Thoracic aorta (tissue), 2 donors: Measurements from ENCODE around the gene ZNF337. TPM values are rescaled to one million over a fixed set of nuclear protein-coding genes. Genes with fewer than 3 reads are reported as not detected.

Experiments used
- ATAC-seq: fragments of 150-250 bp; one replicate; pipeline ENCODE4 v1.8.0; 2017; ENCODE audit warnings: low read depth; ENCODE audit not compliant: insufficient number of reproducible peaks, low FRiP score
- DNase-seq: peaks from one replicate; pipeline ENCODE4 v3.0.0-alpha.2; 2020; ENCODE audit warnings: low spot score
- H3K27ac ChIP-seq, 2 donors: fragments of 200-600 bp; sonication (generic); 1 replicate in 1 of 2; 2 replicates in 1 of 2; pipeline ENCODE4 v1.5.1; 2016; ENCODE audit warnings: mild to moderate bottlenecking in 2 of 2, moderate library complexity in 2 of 2
- H3K27me3 ChIP-seq: fragments of 200-600 bp; sonication (generic); replicated peaks from 2 replicates; pipeline ENCODE4 v1.6.0; 2016; ENCODE audit warnings: mild to moderate bottlenecking; ENCODE audit not compliant: insufficient read depth
- H3K36me3 ChIP-seq: fragments of 200-600 bp; sonication (generic); one replicate; pipeline ENCODE4 v1.5.1; 2016
- H3K4me1 ChIP-seq, 2 donors: fragments of 200-600 bp; sonication (generic); 1 replicate in 1 of 2; 2 replicates in 1 of 2; pipeline versions ENCODE4 v1.5.1 to v1.6.0; 2016; ENCODE audit warnings: low read depth in 2 of 2, mild to moderate bottlenecking in 1 of 2; ENCODE audit not compliant: control insufficient read depth in 1 of 2
- H3K4me3 ChIP-seq: fragments of 200-600 bp; sonication (generic); 2 replicates; pipeline ENCODE4 v1.5.1; 2016; ENCODE audit warnings: mild to moderate bottlenecking
- H3K9me3 ChIP-seq: fragments of 200-600 bp; sonication (generic); 2 replicates; pipeline ENCODE4 v1.5.1; 2016
- CTCF ChIP-seq: fragments of 200-600 bp; sonication (generic); IDR thresholded peaks from one replicate; pipeline ENCODE4 v1.5.1; 2019; ENCODE audit warnings: antibody characterized with exemption
- total RNA-seq, 2 donors: library from RNA; depleted of rRNA; stranded (reverse); fragments of >200 nt; gene quantifications; one replicate each; pipeline versions ENCODE4 v1.1.0 to v1.2.3, GENCODE V29; 2016

ZNF337 gene
- total RNA-seq, 2 donors from 2014 or later = 16.1 to 19.5 TPM

GRCh38 chr20:25739615-25740320, 43.1 kb upstream of the ZNF337 start:
- ATAC-seq (no peak), DNase-seq (no peak)
- no peak overlapping the region for H3K27ac ChIP-seq
- TF ChIP-seq CTCF = no peak
- H3K4me1 ChIP-seq = no peaks in the 10 kb centered on the region
- no peaks in the 10 kb centered on the region for H3K36me3 ChIP-seq
- H3K27me3 ChIP-seq = no peaks in the 10 kb centered on the region
- H3K9me3 ChIP-seq = no peaks in the 10 kb centered on the region
- no peak overlapping the region for H3K4me3 ChIP-seq

GRCh38 chr20:25738198-25738597, 41.5 kb upstream of the ZNF337 start:
- no peaks in the 10 kb centered on the region for H3K4me1 ChIP-seq
- DNase-seq (no peak), ATAC-seq (no peak)
- H3K27ac ChIP-seq = no peak overlapping the region
- no peaks in the 10 kb centered on the region for H3K36me3 ChIP-seq
- no peaks in the 10 kb centered on the region for H3K9me3 ChIP-seq
- H3K27me3 ChIP-seq = no peaks in the 10 kb centered on the region
- H3K4me3 ChIP-seq = no peak overlapping the region
- TF ChIP-seq CTCF = no peak

- DNase-seq (no peak), ATAC-seq (no peak)
- Histone ChIP-seq H3K27ac (no peak overlapping the region), H3K9me3 (no peaks in the 10 kb centered on the region), H3K4me3 (no peak overlapping the region), H3K36me3 (no peaks in the 10 kb centered on the region), H3K4me1 (no peaks in the 10 kb centered on the region), H3K27me3 (no peaks in the 10 kb centered on the region)
- no peak for TF ChIP-seq CTCF
These were observed 37.2 kb upstream of the ZNF337 start for GRCh38 chr20:25733903-25734302.

- TF ChIP-seq CTCF = no peak
- no peaks in the 10 kb centered on the region for H3K27me3 ChIP-seq
- H3K27ac ChIP-seq = no peak overlapping the region
- no peak overlapping the region for H3K4me3 ChIP-seq
- no peaks in the 10 kb centered on the region for H3K4me1 ChIP-seq
- no peak for ATAC-seq
- no peaks in the 10 kb centered on the region for H3K36me3 ChIP-seq
- DNase-seq = no peak
- peaks cover 11% of the 10 kb centered on the region for H3K9me3 ChIP-seq
These were observed 34.2 kb upstream of the ZNF337 start for GRCh38 chr20:25730862-25731261.

GRCh38 chr20:25726357-25726756, 29.7 kb upstream of the ZNF337 start:
- ATAC-seq (no peak), DNase-seq (no peak)
- TF ChIP-seq CTCF = no peak
- H3K36me3 ChIP-seq = no peaks in the 10 kb centered on the region
- H3K4me3 ChIP-seq = no peak overlapping the region
- no peaks in the 10 kb centered on the region for H3K27me3 ChIP-seq
- H3K9me3 ChIP-seq = peaks cover 22% of the 10 kb centered on the region
- H3K27ac ChIP-seq = no peak overlapping the region
- H3K4me1 ChIP-seq = no peaks in the 10 kb centered on the region
